Inferior parietal cortex (tissue), 1 donor: ENCODE measurements around the gene CCL4.
"Not testable (repeated sequence)": the region's sequence is repeated elsewhere in the genome, so short reads cannot be mapped to it uniquely, and the experiment has no call there.

Experiments
- DNase-seq: peaks from one replicate; pipeline ENCODE4 v3.0.0-alpha.2; 2016; ENCODE audit errors: extremely low spot score

CCL4 gene

DNA sequence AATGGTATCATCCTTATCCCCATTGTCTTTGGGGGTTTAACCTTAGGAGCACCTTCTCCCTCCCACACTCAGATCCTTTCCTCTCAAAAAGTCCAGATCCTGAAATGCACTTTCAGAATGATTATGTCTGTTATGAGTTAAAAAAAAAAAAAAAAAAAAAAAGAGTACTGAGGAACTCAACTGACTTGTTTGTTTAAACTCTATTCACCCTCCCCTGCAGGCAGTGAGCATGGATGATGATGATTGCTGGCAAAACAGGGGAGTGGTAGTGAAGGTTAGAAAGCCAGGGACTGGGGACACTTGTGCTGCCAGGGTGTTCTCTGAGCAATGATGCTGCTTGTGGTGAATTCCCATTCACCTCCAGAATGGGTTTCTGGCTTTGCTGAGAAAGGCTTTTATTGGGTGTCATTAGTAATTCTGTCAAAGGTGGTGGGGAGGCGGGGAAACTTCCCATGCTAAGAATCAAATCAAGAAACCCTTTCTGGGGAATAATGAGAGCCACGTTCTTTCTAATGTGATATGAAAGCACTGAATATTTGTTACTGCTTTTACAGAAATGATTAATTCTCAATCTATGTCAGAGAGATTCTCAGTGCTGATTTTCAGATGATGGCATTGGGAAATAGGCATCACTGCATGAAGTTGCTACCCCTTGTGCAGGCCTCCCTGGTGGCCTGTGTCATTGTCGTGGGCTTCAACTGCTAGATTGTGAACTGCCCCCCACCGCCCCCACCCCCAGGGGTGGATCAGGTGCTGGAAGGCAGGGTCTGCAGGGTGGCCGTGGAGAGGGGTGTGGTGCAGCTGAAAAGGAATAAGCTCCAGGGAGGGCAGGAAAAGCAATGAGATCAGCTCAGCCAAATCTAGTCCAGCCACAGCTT, 14.1 kb downstream of the CCL4 start:
- DNase-seq, result no peak

DNA sequence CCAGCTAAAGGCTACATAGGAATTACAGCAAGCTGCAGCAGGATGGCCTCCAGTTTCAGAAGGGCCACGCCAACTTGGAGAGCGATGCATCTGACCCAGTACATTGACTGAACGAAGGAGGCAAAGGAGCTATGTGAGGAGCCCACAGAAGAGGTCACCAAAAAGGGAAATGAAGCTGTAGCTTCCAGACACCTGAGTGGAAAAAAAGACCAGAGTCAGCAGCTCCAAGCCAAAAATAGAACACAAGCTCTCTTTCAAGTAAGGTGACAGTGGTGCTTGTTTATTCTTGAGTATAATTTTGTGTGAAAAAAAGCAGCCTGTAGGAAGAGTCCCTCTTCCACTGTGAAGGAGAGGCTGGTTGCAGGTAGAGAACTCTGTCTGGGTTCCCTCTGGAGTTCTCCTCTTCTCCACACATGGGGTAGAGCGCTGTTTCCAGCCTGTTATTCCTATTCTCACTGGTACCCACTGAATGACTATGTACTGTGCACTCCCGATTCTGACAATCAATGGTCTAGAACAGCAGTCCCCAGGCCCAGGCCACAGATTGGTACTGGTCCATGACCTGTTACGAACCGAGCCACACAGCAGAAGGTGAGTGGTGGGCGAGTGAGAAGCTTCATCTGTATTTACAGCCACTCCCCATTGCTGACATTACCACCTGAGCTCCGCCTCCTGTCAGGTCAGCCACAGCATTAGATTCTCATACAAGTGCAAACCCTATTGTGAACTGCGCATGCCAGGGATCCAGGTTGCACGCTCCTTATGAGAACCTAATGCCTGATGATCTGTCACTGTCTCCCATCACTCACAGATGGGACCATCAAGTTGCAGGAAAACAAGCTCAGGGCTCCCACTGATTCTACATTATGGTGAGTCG, 15.1 kb downstream of the CCL4 start:
- DNase-seq, result no peak

DNA sequence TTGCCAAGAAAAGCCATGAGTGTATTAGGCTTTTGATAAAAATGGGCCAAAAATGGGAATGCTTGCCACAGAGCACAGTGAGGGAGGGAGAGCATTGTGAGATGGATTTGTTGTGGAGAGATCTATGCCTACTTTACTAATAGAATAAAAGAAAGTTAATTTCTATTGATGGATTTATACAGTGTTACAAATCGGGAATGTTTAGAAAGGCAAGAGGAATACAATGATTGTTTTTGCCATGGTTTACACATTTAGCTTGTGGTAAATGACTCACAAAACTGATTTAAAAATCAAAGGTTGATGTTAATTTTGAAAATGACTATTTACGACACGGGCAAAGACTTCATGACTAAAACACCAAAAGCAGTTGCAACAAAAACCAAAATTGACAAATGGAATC, 16.6 kb downstream of the CCL4 start:
- no peak for DNase-seq

DNA sequence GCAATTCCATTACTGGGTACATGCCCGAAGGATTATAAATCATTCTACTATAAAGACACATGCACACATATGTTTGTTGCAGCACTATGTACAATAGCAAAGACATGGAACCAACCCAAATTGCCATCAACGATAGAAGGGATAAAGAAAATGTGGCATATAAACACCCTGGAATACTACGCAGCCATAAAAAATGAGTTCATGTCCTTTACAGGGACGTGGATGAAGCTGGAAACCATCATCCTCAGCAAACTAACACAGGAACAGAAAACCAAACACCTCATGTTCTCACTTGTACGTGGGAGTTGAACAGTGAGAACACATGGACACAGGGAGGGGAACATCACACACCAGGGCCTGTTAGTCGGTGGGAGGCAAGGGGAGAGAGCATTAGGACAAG, 17.5 kb downstream of the CCL4 start:
- DNase-seq, result not testable (repeated sequence)

DNA sequence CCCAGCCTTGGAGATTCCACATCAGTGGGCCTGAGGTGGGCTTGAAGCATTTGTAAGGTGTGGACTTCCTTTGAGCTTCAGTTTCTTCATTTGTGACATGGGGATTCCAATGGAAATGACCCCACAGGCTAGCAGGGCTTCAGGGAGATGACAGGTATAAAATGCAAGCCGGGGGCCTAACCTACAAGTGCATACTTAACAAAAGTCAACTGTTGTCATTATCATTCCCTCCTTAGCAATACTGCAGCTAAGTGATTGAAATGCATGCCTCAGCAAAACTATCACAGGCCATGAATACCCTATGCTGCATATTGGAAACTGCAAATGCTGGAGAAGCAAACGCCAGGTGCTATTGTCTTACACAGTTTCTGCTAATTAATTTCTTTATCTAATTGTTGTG, 19.8 kb downstream of the CCL4 start:
- no peak for DNase-seq

DNA sequence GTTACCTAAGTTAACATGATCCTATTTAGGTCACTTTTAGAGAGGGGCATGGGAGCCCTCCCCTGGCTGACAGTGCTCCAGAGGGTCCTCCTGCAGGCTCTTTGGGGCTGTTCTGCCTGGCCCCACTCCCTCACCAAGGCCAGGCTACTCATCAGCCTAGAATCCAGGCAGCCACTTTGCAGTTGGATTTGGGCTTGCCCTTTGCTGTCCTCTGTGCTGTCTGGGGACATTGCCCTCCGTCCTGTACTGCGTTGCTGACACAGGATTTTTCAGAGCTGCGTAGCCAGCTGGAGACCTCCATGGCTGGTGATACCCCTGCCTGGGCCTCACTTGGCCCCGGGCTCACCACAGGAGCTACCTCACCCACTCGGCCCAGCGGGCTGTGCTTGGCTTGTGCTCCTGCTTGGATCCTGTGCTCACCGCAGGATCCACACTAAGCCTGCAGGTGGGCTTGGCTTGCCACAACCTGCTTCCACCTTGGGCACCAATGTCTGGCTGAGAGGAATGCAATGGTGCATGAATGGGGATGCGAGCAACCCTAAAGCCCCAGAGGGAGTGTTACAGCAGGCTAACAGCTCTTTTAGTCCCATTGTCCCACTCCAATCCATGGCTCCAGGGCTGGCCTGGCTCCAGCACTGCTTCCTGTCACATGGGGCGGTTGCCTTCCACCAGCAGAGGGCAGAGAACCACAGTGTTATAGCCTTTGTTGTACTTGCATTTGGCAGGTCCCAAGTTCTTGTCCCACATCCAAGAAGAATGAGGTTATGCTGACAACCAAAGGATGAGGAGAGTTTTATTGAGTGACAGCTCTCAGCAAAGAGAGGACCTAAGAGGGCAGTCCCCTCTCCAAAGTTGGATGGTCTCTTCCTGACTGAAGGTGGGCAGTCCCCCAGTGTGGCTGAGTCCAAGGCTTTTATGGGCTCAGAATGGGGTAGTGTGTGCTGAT, 21.5 kb downstream of the CCL4 start:
- no peak for DNase-seq

DNA sequence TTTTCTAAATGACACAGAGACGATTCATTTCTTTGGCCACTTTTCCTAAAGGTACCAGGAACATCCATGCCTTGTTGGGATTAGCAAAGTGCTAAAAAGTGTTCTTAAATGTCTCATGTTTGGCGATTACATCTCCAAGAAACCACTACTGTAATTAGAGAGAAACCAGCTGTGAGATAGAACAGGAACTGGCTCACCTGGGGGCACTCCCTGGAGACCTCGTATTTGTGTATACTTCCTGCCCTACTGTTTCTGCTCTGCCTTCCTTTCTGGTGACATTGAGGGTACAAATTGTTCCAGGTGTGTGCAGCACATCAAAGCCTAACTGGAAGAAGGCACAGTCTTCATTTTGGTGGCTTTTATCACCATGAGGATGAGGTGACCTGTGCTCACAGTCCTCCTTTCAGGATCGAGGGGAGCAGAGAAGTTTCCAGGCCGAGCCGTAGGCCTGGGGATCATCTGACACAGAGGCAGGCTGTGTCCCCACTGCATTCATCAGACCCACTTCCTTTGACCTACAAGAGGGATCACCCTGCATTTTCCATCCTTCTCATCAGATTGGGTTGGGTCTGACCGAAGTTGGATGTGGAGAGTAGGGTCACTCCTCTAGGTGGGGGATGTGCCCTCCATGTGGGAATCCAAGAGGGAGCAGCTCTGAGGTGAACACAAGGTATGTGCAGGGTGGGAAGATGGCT, 23.7 kb downstream of the CCL4 start:
- no peak for DNase-seq

DNA sequence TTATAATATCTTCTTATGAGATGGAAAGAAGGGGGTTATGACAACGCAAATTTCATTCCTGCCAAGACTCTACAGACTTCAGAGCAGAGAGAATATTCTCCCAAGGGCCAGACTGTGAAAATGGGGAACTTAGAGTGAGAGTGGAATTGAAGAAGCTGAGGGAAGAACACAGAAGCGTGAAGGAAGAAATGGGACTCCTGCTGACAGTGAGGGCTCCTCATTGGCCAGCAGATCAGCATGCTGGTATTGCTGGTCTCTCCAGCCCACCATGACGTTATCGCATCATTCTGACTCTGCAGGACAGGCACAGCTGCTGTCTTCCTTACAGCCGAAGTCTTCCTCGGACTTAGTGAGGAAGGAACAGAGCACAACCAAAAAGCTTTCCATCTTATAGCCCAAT, 24.3 kb downstream of the CCL4 start:
- DNase-seq, result no peak

DNA sequence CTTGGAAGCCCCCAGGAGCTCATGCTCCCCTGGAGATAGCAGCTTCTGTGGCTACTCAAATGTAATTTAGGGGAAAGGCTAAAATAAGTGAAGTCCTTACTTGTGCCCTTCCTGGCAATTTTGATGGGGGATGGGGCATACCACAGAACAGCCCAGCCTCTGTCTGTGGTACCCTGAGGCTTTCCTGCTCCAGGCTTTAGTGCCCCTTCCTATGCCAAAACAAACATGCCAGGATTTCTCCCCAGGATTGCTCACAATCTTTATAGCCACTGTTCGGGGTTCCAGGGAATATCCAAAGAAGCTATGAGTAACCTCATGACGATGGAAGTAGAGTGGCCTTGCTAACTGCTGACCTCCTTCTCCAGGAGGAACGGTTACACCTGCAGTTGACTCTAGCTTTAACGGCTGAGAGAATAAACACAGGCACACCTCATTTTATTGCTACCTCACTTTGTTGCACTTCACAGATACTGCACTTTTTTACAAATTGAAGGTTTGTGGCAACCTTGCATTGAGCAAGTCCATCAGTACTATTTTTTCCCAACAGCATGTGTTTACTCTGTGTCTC, 24.9 kb downstream of the CCL4 start:
- DNase-seq, result no peak

DNA sequence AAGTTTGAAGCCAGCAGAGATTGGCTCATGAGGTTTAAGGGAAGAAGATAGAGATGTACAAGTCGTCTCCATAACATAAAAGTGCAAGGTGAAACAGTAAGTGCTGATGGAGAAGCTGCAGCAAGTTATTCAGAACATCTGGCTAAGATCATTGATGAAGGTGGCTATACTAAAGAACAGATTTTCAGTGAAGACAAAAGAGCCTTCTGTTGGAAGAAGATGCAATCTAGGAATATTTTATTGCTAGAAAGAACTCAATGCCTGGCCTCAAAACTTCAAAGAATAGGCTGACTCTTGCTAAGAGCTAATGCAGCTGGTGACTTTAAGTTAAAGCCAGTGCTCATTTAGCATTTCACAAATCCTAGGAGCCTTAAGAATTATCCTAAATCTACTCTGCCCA, 26.0 kb downstream of the CCL4 start:
- DNase-seq, result no peak

DNA sequence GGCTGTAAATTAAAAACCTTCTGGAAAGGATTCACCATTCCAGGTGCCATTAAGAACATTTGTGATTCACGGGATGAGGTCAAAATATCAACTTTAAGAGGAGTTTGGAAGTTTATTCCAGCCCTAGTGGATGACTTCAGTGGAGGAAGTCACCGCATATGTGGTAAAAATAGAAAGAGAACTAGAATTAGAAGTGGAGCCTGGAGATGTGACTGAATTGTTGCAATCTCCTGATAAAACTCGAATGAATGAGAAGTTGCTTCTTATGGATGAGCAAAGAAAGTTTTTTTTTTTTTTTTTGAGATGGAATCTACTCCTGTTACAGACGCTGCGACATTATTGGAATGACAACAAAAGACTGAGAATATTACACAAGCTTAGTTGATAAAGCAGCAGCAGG, 26.7 kb downstream of the CCL4 start:
- DNase-seq, result no peak

DNA sequence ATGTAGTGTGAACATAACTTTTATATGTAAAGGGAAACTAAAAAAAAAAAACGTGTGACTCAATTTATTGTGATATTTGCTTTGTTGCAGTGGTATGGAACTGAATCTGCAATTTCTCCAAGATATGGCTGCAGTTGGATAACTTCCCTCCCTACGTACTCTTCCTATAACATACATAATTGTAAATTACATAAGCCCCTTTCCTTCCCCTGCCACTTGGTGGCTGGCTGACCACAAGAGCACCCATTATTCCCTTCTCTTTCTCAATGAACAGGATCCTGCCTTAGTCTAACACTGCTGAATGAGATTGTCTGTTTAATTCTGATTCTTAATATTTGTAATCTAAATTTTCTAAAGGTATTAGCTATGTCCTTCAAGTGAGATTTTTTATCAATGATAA, 27.8 kb downstream of the CCL4 start:
- no peak for DNase-seq

DNA sequence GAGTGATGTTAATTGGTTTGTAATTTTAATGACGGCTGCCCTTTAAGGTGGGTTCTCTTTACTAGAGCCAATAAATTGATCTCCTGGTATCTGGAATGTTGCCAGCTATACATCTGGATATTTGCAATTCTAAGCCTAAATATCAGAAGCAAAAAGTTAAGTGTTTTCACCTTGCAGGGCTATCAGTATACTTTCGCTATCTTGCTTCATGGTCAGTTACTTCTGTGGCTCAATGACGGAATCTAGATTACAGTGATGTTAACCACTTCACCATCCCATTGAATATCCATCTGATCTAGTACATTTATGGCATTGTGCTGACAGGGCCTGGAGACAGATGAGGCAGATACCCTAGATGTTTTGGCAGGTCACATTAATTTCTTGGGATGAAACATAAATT, 28.3 kb downstream of the CCL4 start:
- DNase-seq, result no peak

DNA sequence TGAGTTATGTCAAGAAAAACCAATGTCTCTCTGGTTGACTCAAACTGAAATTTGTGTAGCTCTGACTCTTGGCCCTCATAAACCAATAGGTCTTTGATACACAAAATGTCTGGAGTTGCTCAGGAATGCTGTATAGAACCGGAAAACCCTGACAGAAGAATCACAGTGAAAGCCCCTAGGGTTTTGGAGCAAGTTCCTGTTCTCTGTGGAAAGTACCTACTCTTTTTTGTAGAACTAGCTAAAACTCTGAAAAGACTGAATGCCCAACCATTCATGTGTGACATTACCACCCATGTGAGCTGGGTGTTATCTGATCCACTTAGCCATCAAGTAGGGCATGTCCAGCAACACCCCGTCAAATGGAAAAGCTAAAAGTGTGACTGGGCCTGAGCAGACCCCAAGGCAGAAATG, 28.8 kb downstream of the CCL4 start:
- no peak for DNase-seq

DNA sequence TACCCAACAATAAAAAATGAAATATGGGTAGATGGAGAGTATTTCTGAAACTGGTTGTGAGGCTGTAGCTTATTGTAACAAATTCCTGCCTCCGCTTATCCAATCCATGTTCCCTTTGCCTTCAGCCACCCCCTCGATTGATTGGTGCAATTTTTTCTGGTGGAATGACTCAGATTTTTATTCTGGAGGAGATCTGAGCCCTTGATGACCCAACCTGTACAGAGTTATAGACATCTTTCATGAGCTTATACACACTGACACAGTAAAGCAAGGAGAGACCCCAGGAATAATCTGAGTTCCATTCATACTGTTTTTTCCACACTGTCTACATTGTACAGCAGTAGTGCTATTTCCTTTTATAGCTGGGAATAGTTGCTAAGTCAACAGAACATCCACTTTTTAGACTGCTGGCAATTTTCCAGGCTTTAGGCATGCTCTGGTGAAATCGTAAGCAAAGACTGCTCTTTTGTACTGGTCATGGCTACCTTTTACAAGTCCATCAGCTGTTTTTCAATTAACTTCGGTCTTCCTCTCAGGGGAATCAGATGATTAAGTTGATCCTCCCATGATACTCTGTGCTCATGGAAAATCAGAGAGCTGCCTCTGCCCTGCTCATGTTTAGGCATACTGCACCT, 30.1 kb downstream of the CCL4 start:
- no peak for DNase-seq

DNA sequence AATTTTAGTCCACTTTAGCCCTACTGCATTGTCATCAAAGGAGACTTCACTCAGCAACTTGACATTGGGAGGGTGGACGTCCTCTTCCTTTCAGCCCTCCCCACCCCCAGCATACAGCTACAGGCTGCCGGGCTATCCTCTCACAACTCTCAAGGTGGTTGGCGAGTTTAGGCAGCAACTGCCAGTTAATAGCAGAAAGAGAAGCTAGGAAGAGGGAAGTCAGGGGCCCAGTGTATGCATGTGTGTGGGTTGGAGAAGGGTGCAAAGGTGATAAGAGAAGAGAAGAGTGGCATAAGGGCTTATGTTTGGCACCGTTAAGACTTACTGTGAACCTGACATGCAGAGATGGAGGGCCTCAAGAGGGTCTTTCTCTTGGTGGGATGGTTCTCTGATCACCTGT, 31.8 kb downstream of the CCL4 start:
- no peak for DNase-seq

DNA sequence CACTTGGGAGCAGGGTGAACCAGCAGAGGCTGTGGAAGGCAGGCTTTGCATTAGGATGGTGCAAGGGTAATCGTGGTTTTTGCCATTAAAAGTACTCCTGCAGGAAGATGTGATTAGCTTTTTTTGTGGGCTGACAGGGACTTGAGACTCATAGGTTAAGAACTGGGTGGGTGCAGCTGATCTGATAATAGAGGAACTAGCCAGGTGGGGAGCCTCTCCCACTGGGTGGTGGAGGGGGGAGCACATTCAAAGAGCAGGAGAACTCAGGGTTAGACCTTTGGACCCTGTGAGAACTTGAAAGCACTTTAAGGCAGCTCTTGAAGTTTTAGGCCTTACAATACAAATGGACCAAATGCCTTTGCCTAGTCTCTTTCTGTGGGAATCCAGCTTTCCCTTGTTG, 32.4 kb downstream of the CCL4 start:
- no peak for DNase-seq

DNA sequence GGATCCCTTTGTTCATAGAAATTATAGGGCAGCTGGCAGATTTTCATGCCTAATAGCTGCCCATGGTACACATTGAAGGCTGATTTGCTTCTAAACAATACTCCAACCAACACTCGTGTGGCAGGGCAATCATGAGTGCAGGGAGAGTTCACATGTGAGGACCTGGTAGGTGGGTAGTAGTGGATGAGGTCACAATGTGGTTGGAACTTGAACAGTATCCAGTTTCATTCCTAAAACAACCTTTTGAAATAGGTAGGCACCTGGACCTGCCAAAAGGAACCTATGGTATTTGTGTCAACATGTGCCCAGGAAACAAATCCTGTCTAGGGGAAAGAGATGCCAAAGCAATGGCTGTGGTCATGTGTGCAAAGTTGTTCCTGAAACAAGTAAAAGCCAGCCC, 32.8 kb downstream of the CCL4 start:
- DNase-seq, result no peak

DNA sequence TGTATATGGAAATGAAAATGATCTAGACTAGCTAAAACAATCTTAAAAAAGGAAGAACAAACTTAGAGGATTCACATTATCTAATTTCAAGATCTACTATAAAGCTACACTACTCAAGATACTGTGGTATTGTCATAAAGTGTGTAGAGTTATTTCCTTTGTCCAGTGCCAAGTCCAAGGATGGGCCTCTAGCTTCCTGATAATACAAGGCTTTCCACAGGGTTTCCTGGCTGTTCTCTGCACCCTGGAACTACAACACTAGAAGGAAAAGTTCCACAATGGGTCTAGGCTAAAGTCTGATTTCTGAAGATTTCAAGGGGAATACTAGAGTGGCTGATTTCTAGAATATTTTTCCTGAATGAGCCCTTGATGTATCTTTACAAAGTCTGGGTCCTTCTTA, 38.6 kb downstream of the CCL4 start:
- no peak for DNase-seq

DNA sequence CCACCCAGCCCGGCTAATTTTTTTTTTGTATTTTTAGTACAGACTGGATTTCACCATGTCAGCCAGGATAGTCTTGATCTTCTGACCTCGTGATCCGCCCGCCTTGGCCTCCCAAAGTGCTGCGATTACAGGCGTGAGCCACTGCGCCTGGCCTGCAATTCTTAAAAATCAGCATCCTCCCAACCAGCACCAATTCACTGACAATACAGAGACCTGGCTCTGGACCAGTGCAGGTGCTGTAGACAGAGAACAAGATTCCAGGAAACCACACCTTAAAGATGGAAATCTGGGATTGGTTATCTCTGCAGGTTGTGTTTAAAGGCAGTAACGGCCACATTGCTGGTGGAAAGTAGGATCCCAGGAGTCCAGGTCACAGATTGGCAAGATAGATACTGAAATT, 39.2 kb downstream of the CCL4 start:
- DNase-seq, result no peak
